HCT116 (cell line): ENCODE data around the gene LTBP1.
"Not testable (repeated sequence)": the region's sequence is repeated elsewhere in the genome, so short reads cannot be mapped to it uniquely, and the experiment has no call there.

Experiments used
- ATF3 ChIP-seq: IDR thresholded peaks from 2 replicates; pipeline ENCODE4 v1.6.1; 2012
- CTCF ChIP-seq, 3 experiments: fragments of 200-600 bp in 1 of 3; sonication (generic) in 1 of 3; IDR thresholded peaks in 2 of 3; conservative IDR thresholded peaks in 1 of 3; 2 replicates each; pipeline ENCODE4 v1.5.1; 2012 to 2017; ENCODE audit warnings: low read depth in 2 of 3, low read length in 2 of 3, antibody characterized with exemption in 1 of 3, borderline replicate concordance in 1 of 3, control low read depth in 1 of 3, mild to moderate bottlenecking in 1 of 3, mixed read lengths in 1 of 3, mixed run types in 1 of 3, moderate library complexity in 1 of 3; ENCODE audit not compliant: insufficient read depth in 1 of 3
- EZH2 ChIP-seq: fragments of 200-600 bp; sonication (generic); IDR thresholded peaks from 2 replicates; pipeline ENCODE4 v1.6.1; 2017; ENCODE audit warnings: antibody characterized with exemption, mixed run types
- POLR2AphosphoS5 ChIP-seq: IDR thresholded peaks from 2 replicates; pipeline ENCODE4 v1.6.1; 2011; ENCODE audit warnings: mild to moderate bottlenecking, low read depth, low read length, moderate library complexity
- TCF7L2 ChIP-seq: IDR thresholded peaks from 2 replicates; pipeline ENCODE4 v1.7.0; 2011; ENCODE audit warnings: borderline replicate concordance, inconsistent platforms; ENCODE audit not compliant: insufficient read depth, insufficient read length; ENCODE audit errors: extremely low read depth
- YY1 ChIP-seq: IDR thresholded peaks from 2 replicates; pipeline ENCODE4 v1.6.1; 2011; ENCODE audit warnings: low read length, low read depth, moderate library complexity, mild to moderate bottlenecking; ENCODE audit not compliant: insufficient replicate concordance; ENCODE audit errors: extremely low read depth
- TF ChIP-seq, protein P1 (sequence below): IDR thresholded peaks from 2 replicates; pipeline ENCODE4 v1.6.1; 2011; ENCODE audit warnings: mild to moderate bottlenecking, low read length, moderate library complexity; ENCODE audit not compliant: insufficient replicate concordance; ENCODE audit errors: extremely low read depth
- TF ChIP-seq, protein P2 (sequence below): IDR thresholded peaks from 2 replicates; pipeline ENCODE4 v1.6.1; 2012

DNA sequence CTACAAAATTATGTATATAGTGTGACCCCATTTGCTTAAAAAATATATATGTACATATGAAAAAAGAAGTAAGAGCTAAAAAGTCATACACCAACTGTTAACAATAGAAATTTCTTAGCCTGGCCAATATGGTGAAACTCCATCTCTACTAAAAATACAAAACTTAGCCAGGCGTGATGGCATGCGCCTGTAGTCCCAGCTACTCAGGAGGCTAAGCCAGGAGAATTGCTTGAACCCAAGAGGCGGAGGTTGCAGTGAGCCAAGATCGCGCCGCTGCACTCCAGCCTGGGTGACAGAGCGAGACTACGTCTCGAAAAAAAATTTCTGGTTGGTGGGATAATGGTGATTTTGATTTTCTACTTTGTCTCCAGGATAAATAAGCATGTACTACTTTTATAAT is 495.3 kb downstream of the LTBP1 start:
- TF ChIP-seq, protein P1, sequence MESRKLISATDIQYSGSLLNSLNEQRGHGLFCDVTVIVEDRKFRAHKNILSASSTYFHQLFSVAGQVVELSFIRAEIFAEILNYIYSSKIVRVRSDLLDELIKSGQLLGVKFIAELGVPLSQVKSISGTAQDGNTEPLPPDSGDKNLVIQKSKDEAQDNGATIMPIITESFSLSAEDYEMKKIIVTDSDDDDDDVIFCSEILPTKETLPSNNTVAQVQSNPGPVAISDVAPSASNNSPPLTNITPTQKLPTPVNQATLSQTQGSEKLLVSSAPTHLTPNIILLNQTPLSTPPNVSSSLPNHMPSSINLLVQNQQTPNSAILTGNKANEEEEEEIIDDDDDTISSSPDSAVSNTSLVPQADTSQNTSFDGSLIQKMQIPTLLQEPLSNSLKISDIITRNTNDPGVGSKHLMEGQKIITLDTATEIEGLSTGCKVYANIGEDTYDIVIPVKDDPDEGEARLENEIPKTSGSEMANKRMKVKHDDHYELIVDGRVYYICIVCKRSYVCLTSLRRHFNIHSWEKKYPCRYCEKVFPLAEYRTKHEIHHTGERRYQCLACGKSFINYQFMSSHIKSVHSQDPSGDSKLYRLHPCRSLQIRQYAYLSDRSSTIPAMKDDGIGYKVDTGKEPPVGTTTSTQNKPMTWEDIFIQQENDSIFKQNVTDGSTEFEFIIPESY, result not testable (repeated sequence)
- TF ChIP-seq CTCF (IDR thresholded peaks at IDR 0.05 in 2 of 3, conservative IDR thresholded peaks at IDR 0.05 in 1 of 3; ENCODE audit: borderline replicate concordance in 1 of 3, insufficient read depth in 1 of 3, low read depth in 2 of 3, low read length in 2 of 3); ATF3; POLR2AphosphoS5; EZH2; YY1; TCF7L2: not testable (repeated sequence)
- TF ChIP-seq, protein P2, sequence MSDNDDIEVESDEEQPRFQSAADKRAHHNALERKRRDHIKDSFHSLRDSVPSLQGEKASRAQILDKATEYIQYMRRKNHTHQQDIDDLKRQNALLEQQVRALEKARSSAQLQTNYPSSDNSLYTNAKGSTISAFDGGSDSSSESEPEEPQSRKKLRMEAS, result not testable (repeated sequence)
